Uterus (tissue), 4 donors: ENCODE measurements around the gene AMN. TPM values are rescaled to one million over a fixed set of nuclear protein-coding genes. Genes with fewer than 3 reads are reported as not detected.
"Not testable (repeated sequence)": the region's sequence is repeated elsewhere in the genome, so short reads cannot be mapped to it uniquely, and the experiment has no call there.

Source experiments
- DNase-seq, 2 donors: peaks; one replicate each; pipeline ENCODE4 v3.0.0-alpha.2; 2019 to 2020
- H3K27ac ChIP-seq, 2 donors: fragments of 200-600 bp; sonication (generic); 1 replicate in 1 of 2; 2 replicates in 1 of 2; pipeline ENCODE4 v1.5.1; 2016 to 2018
- H3K27me3 ChIP-seq, 2 donors: fragments of 200-600 bp; sonication (generic); one replicate each; pipeline ENCODE4 v1.5.1; 2018 to 2019; ENCODE audit warnings: control low read depth in 1 of 2
- H3K36me3 ChIP-seq, 2 donors: fragments of 200-600 bp; sonication (generic); one replicate each; pipeline ENCODE4 v1.5.1; 2019; ENCODE audit warnings: control low read depth in 1 of 2
- H3K4me1 ChIP-seq, 2 donors: fragments of 200-600 bp; sonication (generic); one replicate each; pipeline ENCODE4 v1.5.1; 2018 to 2019; ENCODE audit warnings: control low read depth in 1 of 2
- H3K4me3 ChIP-seq, 2 donors: fragments of 200-600 bp; sonication (generic); 1 replicate in 1 of 2; 2 replicates in 1 of 2; pipeline ENCODE4 v1.5.1; 2018 to 2019; ENCODE audit warnings: mild to moderate bottlenecking in 1 of 2
- H3K9me3 ChIP-seq, 2 donors: fragments of 200-600 bp; sonication (generic); one replicate each; pipeline ENCODE4 v1.5.1; 2019; ENCODE audit warnings: control low read depth in 1 of 2
- CTCF ChIP-seq, 4 experiments: fragments of 200-600 bp in 2 of 4; fragments of 450-650 bp in 2 of 4; sonication (generic) in 2 of 4; IDR thresholded peaks; one replicate each; pipeline ENCODE4 v1.5.1; 2016 to 2019; ENCODE audit warnings: antibody characterized with exemption in 4 of 4, mild to moderate bottlenecking in 2 of 4, moderate library complexity in 1 of 4
- POLR2A ChIP-seq, 2 donors: fragments of 450-650 bp; IDR thresholded peaks; one replicate each; pipeline ENCODE4 v1.6.1; 2016; ENCODE audit warnings: antibody characterized with exemption in 2 of 2, mild to moderate bottlenecking in 1 of 2, moderate library complexity in 1 of 2
- intact Hi-C: fragments of 100-400 bp; cut with DNase I; formaldehyde crosslinking; loops from one replicate; pipeline ENCODE4 v1.15.1; 2023; ENCODE audit warnings: low total_unique reads
- total RNA-seq, 4 donors: library from RNA; depleted of rRNA in 3 of 4; stranded (reverse); fragments of >200 nt in 3 of 4; gene quantifications; one replicate each; pipeline versions ENCODE4 v1.1.0 to v1.2.4, GENCODE V29; 2014 to 2023
- donor health status: DM: yes; HTN: yes; CAD: no.

Gene AMN
- total RNA-seq, 4 donors from 2014 or later, result 0.69 to 2.9 TPM; not detected in 2

DNA sequence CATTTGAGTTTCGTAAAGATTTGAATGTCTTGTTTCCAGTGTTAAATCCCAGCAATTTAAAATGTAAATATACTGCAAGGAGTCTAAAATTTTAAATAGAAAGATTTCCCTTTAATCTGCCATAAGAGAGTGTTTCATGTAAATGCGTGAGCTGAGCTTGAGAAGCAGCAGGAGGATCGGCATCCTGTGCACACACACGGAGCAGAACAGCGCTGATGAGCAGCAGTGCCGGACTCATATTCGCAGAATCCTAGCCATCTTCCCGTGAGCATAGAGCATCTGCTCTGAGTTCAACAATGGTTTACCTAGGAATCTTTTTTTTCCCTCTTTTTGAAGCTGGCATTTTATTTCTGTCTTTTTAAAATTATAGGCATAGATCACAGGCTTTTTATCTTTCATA, 29.8 kb upstream of the AMN start:
- TF ChIP-seq POLR2A (IDR thresholded peaks at IDR 0.05), result no peak
- TF ChIP-seq CTCF (IDR thresholded peaks at IDR 0.05), result no peak
- H3K4me1 ChIP-seq, result no peaks in the 10 kb centered on the region
- H3K9me3 ChIP-seq, result no peaks in the 10 kb centered on the region
- no peak overlapping the region for H3K27ac ChIP-seq
- H3K27me3 ChIP-seq, result no peaks in the 10 kb centered on the region
- intact Hi-C loops, result no loop called here
- no peaks in the 10 kb centered on the region for H3K36me3 ChIP-seq
- DNase-seq, result no peak
- H3K4me3 ChIP-seq, result no peak overlapping the region

DNA sequence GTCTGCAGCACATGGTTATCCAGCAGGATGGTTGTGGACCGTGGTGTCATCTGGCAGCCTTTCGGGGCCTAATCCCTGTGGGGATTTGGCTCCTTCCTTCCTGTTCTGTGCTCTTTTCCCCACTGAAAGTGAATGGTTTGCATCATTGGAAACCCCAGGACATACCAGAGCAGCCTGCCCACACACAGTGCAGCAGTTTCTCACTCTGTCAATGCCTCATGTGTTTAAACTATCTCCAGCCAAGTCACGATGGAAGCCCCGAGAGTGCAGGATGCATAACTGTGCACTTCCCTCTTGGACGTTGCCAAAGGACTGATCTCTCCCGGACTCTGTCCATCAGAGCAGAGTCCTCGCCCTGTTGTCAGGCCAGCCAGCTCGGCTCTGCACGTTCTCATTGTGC, 29.0 kb upstream of the AMN start:
- no peak for TF ChIP-seq CTCF (IDR thresholded peaks at IDR 0.05)
- TF ChIP-seq POLR2A (IDR thresholded peaks at IDR 0.05), result no peak
- no peak overlapping the region for H3K4me3 ChIP-seq
- H3K36me3 ChIP-seq, result no peaks in the 10 kb centered on the region
- no peaks in the 10 kb centered on the region for H3K9me3 ChIP-seq
- H3K27ac ChIP-seq, result no peak overlapping the region
- intact Hi-C loops, result no loop called here
- H3K27me3 ChIP-seq, result no peaks in the 10 kb centered on the region
- H3K4me1 ChIP-seq, result no peaks in the 10 kb centered on the region
- peak in 1 of 2 donors; percentile 46 for DNase-seq

- H3K27me3 ChIP-seq, H3K36me3 ChIP-seq, H3K4me3 ChIP-seq, H3K9me3 ChIP-seq, DNase-seq, intact Hi-C loops, H3K4me1 ChIP-seq, H3K27ac ChIP-seq: not testable (repeated sequence)
These were observed 25.7 kb upstream of the AMN start for GRCh38 chr14:102896735-102897134.

DNA sequence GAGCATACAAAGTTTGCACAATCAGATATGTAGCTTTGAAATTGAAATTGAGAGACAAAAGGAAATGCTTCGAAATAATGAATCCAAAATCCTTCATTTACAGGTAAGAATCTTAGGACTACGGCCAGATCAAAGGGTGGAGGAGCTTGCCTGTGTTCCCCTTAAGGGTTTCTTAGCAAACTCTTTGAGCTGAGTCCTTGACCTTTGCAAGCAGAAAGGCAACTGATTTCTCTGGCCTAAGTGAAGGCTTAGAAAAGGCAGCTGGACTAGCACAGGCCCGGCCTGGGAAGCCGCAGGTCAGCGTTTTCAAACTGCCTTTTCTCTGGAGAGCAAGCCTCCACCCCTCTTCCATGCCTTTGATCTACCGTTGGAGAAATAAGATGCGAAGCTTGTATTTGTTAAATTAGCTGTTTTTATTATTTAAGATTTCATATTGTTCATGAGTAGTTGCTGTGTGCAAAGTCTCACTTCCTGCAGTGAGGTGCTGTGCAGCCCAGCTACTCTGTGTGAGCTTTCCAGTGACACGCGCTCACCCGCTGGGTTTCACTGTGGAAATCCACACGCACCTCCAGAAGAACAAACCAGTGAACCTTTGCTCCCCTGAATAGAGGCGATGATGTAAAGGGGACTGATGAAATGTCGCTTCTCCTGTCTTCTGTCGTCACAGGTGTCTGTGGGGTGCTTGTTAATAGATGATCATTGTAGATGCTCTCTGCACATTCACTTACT, 25.0 kb upstream of the AMN start:
- no peak for TF ChIP-seq POLR2A (IDR thresholded peaks at IDR 0.05)
- no peak for TF ChIP-seq CTCF (IDR thresholded peaks at IDR 0.05)
- Histone ChIP-seq H3K27me3 (no peaks in the 10 kb centered on the region), H3K4me3 (no peak overlapping the region), H3K36me3 (no peaks in the 10 kb centered on the region), H3K4me1 (no peaks in the 10 kb centered on the region), H3K9me3 (no peaks in the 10 kb centered on the region), H3K27ac (no peak overlapping the region)
- DNase-seq, result no peak
- intact Hi-C loops, result no loop called here

- DNase-seq, result no peak
- H3K9me3 ChIP-seq, result no peaks in the 10 kb centered on the region
- no peak overlapping the region for H3K27ac ChIP-seq
- intact Hi-C loops, result no loop called here
- TF ChIP-seq CTCF (IDR thresholded peaks at IDR 0.05) (no peak), POLR2A (IDR thresholded peaks at IDR 0.05) (no peak)
- H3K27me3 ChIP-seq, result no peaks in the 10 kb centered on the region
- H3K4me1 ChIP-seq, result no peaks in the 10 kb centered on the region
- no peak overlapping the region for H3K4me3 ChIP-seq
- no peaks in the 10 kb centered on the region for H3K36me3 ChIP-seq
These were observed 24.2 kb upstream of the AMN start for GRCh38 chr14:102898298-102898697.
